Motor neuron (in vitro differentiated cells): Measurements from ENCODE around the gene TMEM132D. TPM values are rescaled to one million over a fixed set of nuclear protein-coding genes. Genes with fewer than 3 reads are reported as not detected.

Source experiments
- ATAC-seq, 8 experiments: fragments of 200-7000 bp; cut with Tn5 transposase; replicated peaks in 6 of 8; 2 replicates each; pipeline ENCODE4 v1.8.0; 2021; ENCODE audit warnings: mild to moderate bottlenecking in 8 of 8, moderate library complexity in 8 of 8
- H3K27ac ChIP-seq, 2 donors: fragments of 250-450 bp; sonication (Bioruptor Pico); 2 replicates each; pipeline ENCODE4 v1.9.0; 2021; ENCODE audit warnings: antibody characterized with exemption in 2 of 2, mild to moderate bottlenecking in 2 of 2, moderate library complexity in 1 of 2
- H3K4me1 ChIP-seq, 2 donors: fragments of 250-450 bp; sonication (Bioruptor Pico); replicated peaks in 1 of 2; 2 replicates each; pipeline ENCODE4 v1.6.1; 2021; ENCODE audit warnings: antibody characterized with exemption in 2 of 2, mild to moderate bottlenecking in 2 of 2, moderate library complexity in 1 of 2
- H3K4me3 ChIP-seq, 5 donors: fragments of 250-450 bp; sonication (Bioruptor Pico); 2 replicates each; pipeline ENCODE4 v1.9.0; 2021; ENCODE audit warnings: antibody characterized with exemption in 5 of 5, mild to moderate bottlenecking in 5 of 5, moderate library complexity in 4 of 5
- WGBS, 10 experiments: fragments of 450-650 bp; shearing (Covaris generic); methylation state at CpG; one replicate each; pipeline ENCODE4 v1.0.0; 2022; 5-methylcytosine and 5-hydroxymethylcytosine counted together
- in situ Hi-C, 9 experiments: fragments of 400-800 bp; cut with MboI; loops; one replicate each; pipeline ENCODE4 v1.15.0; 2021; ENCODE audit warnings: low sequenced_read_pairs in 9 of 9, low pct_unique_long_range_greater_than_20kb in 2 of 9; ENCODE audit not compliant: unreplicated experiment in 9 of 9
- total RNA-seq, 8 experiments: library from RNA; unstranded; fragments of 300-600 nt; gene quantifications; 2 replicates each; pipeline versions ENCODE4 v1.2.3 to v1.2.4, GENCODE V29; 2022

The TMEM132D gene
- total RNA-seq: 1 to 10 TPM in 4 of 8 experiments, under 1 TPM in 3, not detected in 1; 0.17 to 5.7 (median 1.5) TPM

DNA sequence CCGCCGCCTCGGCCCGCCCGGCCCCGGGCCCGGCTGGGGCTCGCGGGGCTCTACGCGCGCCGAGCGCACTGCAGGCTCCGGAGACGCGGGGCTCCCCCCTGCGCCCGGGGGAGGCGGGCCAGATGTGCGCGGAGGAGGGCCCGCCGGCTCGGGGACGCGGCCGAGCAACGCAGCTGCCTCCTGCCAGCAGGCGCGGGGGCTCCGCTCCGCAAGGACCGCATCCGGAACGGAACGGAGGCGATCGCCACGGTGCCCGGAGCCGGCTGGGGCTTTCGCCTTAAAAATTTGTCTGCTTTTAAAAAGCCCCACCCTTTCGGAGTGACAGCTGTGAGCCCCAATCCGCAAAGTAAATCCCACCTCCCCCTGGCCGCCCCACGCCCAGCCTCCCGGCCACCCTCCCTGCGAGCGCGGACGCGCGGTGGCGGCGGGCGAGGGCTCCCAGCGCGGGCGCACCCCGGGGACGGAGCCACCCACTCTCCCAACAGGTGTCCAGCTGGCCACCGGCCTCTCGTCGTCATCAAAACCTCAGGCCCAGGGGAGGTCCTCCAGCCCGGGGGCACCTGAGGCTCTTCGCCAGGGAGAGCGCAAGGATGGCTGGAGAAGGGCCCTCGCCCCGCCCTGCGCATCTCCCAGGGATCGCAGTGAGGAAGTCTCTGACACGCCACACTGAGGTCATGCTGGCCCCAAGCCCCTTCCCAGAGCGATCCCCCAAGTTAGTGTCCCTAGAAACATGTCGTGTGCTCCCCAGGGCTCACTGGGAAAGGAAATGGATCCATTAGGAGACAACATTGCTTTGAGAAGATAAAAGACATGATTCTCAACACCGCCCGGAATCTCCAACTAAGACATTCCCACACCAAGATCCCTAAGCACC lies at the start of gene TMEM132D:
TSS of gene TMEM132D (minus strand) at position 70 of the 874 bp plus-strand sequence.
- WGBS, 10 experiments: 0 to 100% (median 13%) methylated on average over 2 to 6 of the region's 77 CpGs; no CpG with 5 or more reads in 3 of the 10 experiments
- peak in 4 of 8 experiments; percentile 51 to 81 (median 72) for ATAC-seq
- H3K27ac ChIP-seq: no peak within 1 kb of the TSS
- in situ Hi-C loops: loop anchor here in 4 of 9 experiments (25.0 kb wide), 6 partner anchors 717 to 1642 kb away; partner anchors contain the start of genes TMEM132C (in 2 of the 4) and SLC15A4 (in 1 of the 4)
- no peaks in the 10 kb centered on the region for H3K4me1 ChIP-seq
- peak within 1 kb of the TSS in 3 of 5 donors; percentile 29 to 68 (median 51) for H3K4me3 ChIP-seq

DNA sequence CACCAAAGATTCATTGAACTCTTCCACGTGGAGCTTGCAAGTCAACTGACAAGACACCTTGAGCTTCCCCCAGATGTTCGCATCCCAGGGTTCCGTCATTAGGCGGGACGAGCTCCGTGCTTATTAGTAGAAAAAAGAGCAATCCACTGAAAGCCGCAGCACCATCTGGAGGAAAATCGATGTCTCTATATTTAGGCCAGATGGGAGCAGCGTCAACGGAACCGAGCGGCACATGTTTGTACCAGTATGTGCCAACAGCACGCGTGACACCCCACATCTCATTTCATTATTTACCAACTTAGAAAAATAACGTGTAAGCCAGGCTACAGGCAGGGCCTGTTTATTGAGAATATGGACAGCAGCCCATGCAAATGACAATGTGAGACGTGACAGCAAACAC lies 45.8 kb upstream of the TMEM132D start:
- Histone ChIP-seq H3K4me1 (no peaks in the 10 kb centered on the region), H3K4me3 (no peak overlapping the region), H3K27ac (no peak overlapping the region)
- 44 to 91% (median 57%) methylated on average over 1 to 16 of the region's 16 CpGs; no CpG with 5 or more reads in 4 of the 10 experiments for WGBS, 10 experiments
- in situ Hi-C loops: no loop called here
- no peak for ATAC-seq

DNA sequence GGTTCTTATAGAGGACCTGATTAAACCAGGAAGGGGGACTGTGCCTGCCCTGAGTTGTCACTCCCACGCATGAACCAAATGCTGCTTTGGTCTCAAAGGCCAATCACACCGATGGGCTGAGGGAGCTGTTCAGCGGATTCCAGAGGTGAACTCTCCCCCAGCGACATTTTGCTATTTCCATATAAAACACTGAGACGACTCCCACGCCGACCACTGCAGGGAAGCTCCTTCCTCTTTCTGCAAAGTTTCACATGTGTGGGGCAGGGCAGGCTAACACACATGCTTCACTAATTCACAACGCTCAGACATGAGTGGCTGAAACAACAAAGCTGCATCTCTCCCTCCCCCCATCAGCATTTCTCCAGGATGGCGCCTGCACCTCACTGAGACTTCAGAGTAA lies 37.8 kb upstream of the TMEM132D start:
- in situ Hi-C loops: no loop called here
- no peaks in the 10 kb centered on the region for H3K4me1 ChIP-seq
- H3K4me3 ChIP-seq: no peak overlapping the region
- no peak overlapping the region for H3K27ac ChIP-seq
- no peak for ATAC-seq
- 0 to 64% (median 41%) methylated on average over 1 to 9 of the region's 9 CpGs; no CpG with 5 or more reads in 2 of the 10 experiments for WGBS, 10 experiments

DNA sequence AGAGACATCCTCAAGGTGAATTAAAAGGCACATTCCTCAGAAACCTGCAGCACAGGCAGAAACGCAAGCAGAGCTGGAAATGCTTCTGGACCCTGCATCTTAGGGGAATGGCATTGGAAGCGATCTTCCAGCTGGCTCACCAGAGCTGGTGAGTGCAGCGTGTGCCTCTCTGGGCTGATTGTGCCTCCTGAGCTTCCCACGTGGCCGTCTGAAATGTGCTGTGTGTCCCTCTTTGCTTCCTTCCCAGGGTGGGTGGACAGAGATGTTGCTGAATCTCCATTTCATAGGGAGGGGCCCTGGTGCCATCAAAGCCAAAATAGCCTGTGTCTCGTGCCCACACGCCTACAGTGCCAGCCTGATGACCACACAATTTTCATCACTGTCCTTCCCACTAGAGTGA lies 34.3 kb upstream of the TMEM132D start:
- Histone ChIP-seq H3K4me3 (no peak overlapping the region), H3K27ac (no peak overlapping the region), H3K4me1 (no peaks in the 10 kb centered on the region)
- ATAC-seq: no peak
- 0 to 71% (median 18%) methylated on average over 1 to 5 of the region's 7 CpGs; no CpG with 5 or more reads in 3 of the 10 experiments for WGBS, 10 experiments
- in situ Hi-C loops: no loop called here

DNA sequence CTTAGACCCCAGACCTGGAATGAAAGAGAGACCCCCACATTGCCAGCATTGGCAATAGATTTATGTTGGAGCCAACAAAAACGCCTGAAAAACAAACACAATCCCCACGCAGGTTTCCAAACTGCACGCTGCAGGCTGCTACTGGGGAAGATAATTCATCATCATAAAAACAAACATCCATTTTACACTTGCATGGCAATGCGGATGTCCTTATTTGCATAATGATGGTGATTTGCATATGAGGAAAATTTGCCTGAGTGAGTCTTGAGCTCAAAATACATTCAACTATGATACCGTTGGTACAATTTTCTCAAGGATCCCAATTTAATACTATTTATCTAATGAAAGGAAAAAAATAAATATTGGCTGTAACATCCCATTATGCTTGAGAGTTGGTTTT lies 33.6 kb upstream of the TMEM132D start:
- ATAC-seq: no peak
- in situ Hi-C loops: no loop called here
- Histone ChIP-seq H3K27ac (no peak overlapping the region), H3K4me3 (no peak overlapping the region), H3K4me1 (no peaks in the 10 kb centered on the region)
- 0 to 92% (median 43%) methylated on average over 1 to 5 of the region's 5 CpGs; no CpG with 5 or more reads in 1 of the 10 experiments for WGBS, 10 experiments

DNA sequence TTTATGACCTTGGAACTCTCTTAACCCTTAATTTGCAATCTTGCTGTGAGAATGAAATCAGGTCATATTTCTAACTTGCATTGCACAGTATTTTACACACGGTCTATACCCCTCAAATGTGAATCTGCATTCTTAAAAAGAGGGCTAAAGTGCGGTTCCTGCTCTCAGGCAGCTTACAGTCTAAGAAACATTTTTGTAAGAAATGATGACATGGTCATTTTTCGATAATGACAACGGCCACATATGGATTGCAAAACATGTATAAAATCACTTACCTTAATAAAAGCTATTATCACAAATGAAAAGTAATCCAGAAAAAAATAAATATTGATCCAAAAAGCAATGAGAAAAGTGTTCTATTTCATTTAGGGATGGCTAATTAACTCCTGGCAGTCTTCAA lies 24.8 kb upstream of the TMEM132D start:
- Histone ChIP-seq H3K4me1 (no peaks in the 10 kb centered on the region), H3K27ac (no peak overlapping the region), H3K4me3 (no peak overlapping the region)
- 21 to 93% (median 53%) methylated on average over 3 to 4 of the region's 4 CpGs; no CpG with 5 or more reads in 1 of the 10 experiments for WGBS, 10 experiments
- in situ Hi-C loops: no loop called here
- ATAC-seq: no peak

DNA sequence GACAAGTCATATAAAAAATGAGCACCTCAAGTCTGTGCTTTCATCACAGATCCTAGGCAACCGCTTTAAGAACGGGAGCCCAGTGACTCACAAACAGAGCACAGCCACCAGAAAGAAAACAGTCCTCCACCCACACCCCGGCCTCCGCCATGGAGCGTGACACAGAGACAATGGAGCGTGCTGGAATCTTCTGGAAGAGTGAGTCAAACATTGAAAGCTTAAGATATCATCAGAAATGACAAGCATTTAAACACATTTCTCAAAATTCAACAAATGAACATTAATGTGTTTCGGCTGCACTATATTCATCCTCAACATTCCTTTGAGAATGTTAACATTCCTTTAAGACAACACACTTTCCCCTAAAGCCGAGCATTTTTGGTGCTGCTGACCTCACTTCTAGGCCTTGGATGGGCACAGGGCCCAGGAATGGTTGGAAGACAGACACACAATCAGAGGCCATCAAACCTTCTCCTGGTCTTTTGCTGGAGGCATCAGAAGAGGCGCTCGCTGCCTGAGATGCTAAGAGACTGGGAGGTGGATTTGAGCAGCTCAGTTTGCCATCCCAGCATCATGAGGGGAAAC lies 23.6 kb upstream of the TMEM132D start:
- 0 to 91% (median 51%) methylated on average over 1 to 7 of the region's 10 CpGs for WGBS, 10 experiments

DNA sequence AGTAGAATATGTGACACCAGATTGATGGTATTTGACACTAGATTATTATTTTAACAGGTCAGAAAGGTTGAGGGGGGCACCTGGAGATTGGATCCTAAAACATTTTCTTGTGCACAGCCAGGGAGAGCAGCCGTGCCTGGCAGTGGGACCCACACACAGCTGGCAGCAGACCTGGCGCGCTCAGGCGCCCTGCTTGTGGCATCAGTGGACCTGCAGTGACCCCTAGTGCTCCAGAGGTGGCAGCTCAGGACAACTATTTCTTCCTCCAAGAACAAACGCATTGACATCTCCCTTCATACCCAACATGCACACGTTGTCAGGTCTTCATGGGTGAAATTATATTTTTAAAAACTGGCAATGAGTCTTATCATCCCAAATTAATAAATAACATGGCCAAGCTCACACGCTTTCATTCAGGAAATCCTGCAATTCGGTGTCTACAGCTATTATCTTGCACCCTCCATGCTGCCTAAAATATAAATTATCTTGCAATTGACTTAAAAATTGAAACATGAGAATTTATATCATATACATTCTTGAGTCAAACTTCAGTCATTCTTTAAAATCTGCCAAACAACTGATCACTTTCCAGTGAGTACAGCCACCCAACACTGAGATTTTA lies 7.7 kb upstream of the TMEM132D start:
- WGBS, 10 experiments: 0 to 26% (median 13%) methylated on average over 1 to 8 of the region's 8 CpGs; no CpG with 5 or more reads in 3 of the 10 experiments
- Histone ChIP-seq H3K27ac (no peak overlapping the region), H3K4me1 (no peaks in the 10 kb centered on the region), H3K4me3 (no peak overlapping the region)
- in situ Hi-C loops: loop anchor here in 4 of 9 experiments (10.0 to 25.0 kb wide), 7 partner anchors 724 to 1649 kb away; partner anchors contain the start of genes TMEM132C (in 2 of the 4) and SLC15A4 (in 1 of the 4)
- ATAC-seq: peak in 5 of 8 experiments; percentile 78 to 90 (median 85)

More for the DNA sequence above, 23.6 kb upstream of the TMEM132D start:
- no peak for ATAC-seq
- Histone ChIP-seq H3K4me3 (no peak overlapping the region), H3K4me1 (no peaks in the 10 kb centered on the region), H3K27ac (no peak overlapping the region)
- in situ Hi-C loops: no loop called here

DNA sequence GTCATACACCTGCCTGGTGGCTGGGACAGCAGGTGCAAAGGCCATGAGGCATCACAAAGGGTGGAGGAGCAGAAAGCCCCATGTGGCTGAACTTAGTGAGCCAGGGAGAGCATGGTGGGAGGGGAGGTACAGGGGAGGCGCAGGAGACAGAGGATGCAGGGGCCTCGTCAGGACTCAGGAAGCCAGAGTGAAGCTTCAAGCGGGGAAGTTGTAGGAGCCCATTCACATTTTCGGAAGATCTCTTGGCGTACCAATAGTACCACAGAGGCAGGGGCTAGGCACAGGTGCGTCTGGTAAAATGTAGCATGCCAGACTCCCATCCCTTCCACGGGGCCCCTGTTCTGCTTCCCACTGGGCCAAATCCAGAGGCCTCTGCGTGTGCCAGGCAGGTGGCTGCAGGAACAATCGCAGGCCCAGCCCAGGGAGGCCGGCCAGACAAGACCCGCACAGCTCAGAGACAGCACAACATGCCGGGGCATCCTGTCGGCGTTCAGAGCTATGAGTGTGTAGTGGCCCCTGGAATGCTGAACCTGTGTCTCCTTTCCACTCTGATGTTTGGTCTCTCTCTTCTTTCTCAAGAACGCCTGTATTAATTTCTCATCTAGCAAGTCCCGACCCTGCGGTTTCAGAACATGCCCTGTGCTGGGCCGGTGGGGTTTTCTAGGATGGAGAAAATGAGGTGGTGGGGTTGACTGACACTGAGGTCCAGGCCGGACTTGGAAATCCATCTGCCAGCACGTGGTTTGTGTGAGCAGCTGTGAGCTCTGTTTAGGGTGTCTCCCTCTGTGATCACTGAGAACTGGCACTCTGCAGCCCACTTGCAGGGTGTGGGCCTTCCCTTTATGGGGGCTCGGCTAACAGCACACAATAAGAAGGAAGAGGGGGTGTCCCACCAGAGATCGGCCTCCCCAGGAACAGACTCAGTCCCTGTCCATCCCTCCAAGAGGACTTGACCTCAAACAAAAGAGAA lies 5.5 kb upstream of the TMEM132D start:
- 7 to 100% (median 73%) methylated on average over 2 to 11 of the region's 22 CpGs; no CpG with 5 or more reads in 1 of the 10 experiments for WGBS, 10 experiments
- in situ Hi-C loops: loop anchor here in 4 of 9 experiments (10.0 to 25.0 kb wide), 7 partner anchors 722 to 1647 kb away; partner anchors contain the start of genes TMEM132C (in 2 of the 4) and SLC15A4 (in 1 of the 4)
- Histone ChIP-seq H3K4me1 (no peaks in the 10 kb centered on the region), H3K4me3 (no peak overlapping the region), H3K27ac (no peak overlapping the region)
- ATAC-seq: no peak

DNA sequence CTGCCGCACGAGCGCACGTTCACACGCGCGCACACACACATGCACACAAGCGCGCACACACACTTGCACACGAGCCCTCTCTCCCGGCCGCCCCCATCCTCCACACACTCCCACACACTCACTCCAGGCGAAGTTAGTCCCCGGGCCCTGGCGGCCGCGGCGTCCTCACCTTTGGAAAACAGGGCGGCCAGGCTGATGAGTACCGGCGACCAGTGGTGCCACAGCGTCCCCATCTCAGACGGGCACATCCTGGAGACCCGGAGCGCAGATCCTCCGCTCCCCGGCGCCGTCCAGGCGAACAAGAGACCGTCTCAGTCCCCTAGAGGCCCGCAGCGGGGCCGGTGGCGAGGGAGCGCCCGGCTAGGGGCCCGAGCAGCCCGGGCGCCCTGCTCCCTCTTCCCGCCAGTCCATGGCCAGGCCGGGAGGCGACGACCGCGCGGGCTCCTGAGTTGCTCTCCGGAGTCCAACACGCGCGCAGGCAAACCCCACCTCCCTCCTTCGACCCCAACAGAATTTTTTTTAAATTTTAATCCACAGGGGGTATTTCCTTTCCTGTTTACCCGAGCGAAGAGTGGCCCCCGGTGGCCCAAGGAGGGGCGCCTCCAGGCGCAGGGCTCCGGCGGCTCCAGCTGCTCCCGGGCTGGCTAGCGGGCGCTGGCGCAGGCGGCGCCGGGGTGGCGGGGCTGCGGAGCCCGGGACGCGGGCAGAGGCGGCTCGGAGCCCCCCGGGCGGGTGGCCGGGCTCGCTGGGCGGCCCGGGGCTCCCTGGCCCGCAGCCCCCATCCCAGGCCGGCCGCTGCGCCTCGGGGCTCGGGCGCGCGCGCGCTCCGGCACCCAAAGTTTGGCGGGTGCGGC lies 506 bp downstream of the TMEM132D start:
- Histone ChIP-seq H3K4me3 (peak overlapping the region in 3 of 5 donors; percentile 29 to 68 (median 51)), H3K27ac (no peak overlapping the region), H3K4me1 (no peaks in the 10 kb centered on the region)
- WGBS, 10 experiments: 0 to 90% (median 73%) methylated on average over 3 to 22 of the region's 93 CpGs; no CpG with 5 or more reads in 5 of the 10 experiments
- peak in 4 of 8 experiments; percentile 4 to 51 (median 36) for ATAC-seq
- in situ Hi-C loops: loop anchor here in 4 of 9 experiments (25.0 kb wide), 6 partner anchors 716 to 1641 kb away; partner anchors contain the start of genes TMEM132C (in 2 of the 4) and SLC15A4 (in 1 of the 4)
